ENCODE measurements around the gene TMEM163. TPM values are rescaled to one million over a fixed set of nuclear protein-coding genes. Genes with fewer than 3 reads are reported as not detected.
"Not testable (repeated sequence)": the region's sequence is repeated elsewhere in the genome, so short reads cannot be mapped to it uniquely, and the experiment has no call there.

Gene TMEM163
- total RNA-seq, 1 donor from 2014 or later, result 0.21 TPM

GRCh38 chr2:134665727-134666506 lies 52.9 kb downstream of the TMEM163 start:
- Mint-ChIP-seq H3K4me3 (no peak overlapping the region), H3K27me3 (ENCODE audit: insufficient read depth) (peaks cover 32% of the 10 kb centered on the region), H3K9me3 (no peaks in the 10 kb centered on the region), H3K36me3 (ENCODE audit: low read depth) (no peaks in the 10 kb centered on the region), H3K4me1 (ENCODE audit: low read depth) (peaks cover 37% of the 10 kb centered on the region), H3K27ac (no peak overlapping the region)
- no peak for DNase-seq (ENCODE audit: low spot score)
- intact Hi-C loops (cut with micrococcal nuclease), result loop anchor here (5.0 kb wide), 2 partner anchors 46 to 544 kb away; no protein-coding TSS in a partner anchor

- no peaks in the 10 kb centered on the region for H3K9me3 Mint-ChIP-seq
- no peak overlapping the region for H3K4me3 Mint-ChIP-seq
- no peak overlapping the region for H3K27ac Mint-ChIP-seq
- H3K27me3 Mint-ChIP-seq (ENCODE audit: insufficient read depth), result peaks cover 37% of the 10 kb centered on the region
- no peak for DNase-seq (ENCODE audit: low spot score)
- no peaks in the 10 kb centered on the region for H3K36me3 Mint-ChIP-seq (ENCODE audit: low read depth)
- H3K4me1 Mint-ChIP-seq (ENCODE audit: low read depth), result peaks cover 29% of the 10 kb centered on the region
- intact Hi-C loops (cut with micrococcal nuclease), result no loop called here
Measured at GRCh38 chr2:134663451-134664450, 55.0 kb downstream of the TMEM163 start.

DNA sequence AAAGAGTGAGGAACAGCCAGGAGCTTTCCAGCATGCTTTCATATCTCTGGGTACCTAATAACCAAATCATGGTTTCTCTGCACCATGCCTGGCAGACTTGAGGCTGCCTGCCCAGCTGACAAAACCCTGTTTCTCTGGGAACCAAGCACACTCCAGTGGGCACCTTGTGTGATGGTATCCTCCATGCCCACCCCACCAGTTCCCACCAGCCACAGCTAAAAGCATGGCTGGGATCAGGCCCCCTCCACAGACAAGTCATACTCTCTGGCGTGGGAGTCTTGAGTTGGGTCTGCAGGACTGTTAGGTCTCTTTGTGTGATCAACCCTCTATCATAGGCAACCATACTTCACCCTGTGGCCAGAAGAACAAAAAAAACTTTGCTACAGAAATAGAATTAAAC lies 56.0 kb downstream of the TMEM163 start:
- peaks cover 37% of the 10 kb centered on the region for H3K27me3 Mint-ChIP-seq (ENCODE audit: insufficient read depth)
- no peaks in the 10 kb centered on the region for H3K9me3 Mint-ChIP-seq
- H3K27ac Mint-ChIP-seq, result no peak overlapping the region
- H3K4me3 Mint-ChIP-seq, result no peak overlapping the region
- intact Hi-C loops (cut with micrococcal nuclease), result no loop called here
- DNase-seq (ENCODE audit: low spot score), result no peak
- H3K4me1 Mint-ChIP-seq (ENCODE audit: low read depth), result peaks cover 19% of the 10 kb centered on the region
- H3K36me3 Mint-ChIP-seq (ENCODE audit: low read depth), result no peaks in the 10 kb centered on the region

DNA sequence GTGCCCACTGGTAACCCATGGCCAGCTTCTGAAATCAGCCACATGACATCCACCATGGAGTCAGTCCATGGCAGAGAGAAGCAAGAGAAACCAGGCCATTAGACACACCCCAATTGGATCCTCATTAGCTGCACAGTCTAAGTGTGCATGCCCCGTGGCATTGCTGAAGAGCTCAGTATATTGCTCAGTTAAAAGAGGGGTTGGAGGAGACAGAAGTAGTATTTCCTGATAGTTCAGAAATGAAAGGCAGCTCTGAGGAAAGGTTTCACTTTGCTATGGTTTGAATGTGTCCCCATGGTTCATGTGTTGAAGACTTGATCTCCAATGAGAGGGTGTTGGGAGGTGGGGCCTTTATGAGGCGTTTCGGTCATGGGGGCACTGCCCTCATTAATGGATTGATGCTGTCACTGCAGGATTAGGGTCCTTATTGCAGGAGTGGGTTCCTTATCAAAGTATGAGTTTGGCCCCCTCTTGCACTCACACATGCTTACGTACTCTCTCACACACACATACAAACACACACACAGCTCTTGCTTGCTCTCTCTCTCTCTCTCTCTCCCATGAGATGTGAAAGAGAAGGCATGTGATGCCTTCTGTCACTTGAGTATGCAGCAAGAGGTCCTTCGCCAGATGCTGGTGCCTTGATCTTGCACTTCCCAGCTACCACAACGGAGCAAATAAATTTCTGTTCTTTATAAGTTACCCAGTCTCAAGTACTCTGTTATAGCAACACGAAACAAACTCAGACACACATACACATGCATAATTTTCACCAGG lies 58.0 kb downstream of the TMEM163 start:
- intact Hi-C loops (cut with micrococcal nuclease), result no loop called here

GRCh38 chr2:134659724-134660123 lies 59.1 kb downstream of the TMEM163 start:
- intact Hi-C loops (cut with micrococcal nuclease), result no loop called here
- H3K36me3 Mint-ChIP-seq (ENCODE audit: low read depth), result no peaks in the 10 kb centered on the region
- H3K4me3 Mint-ChIP-seq, result no peak overlapping the region
- H3K4me1 Mint-ChIP-seq (ENCODE audit: low read depth), result peaks cover 27% of the 10 kb centered on the region
- H3K27me3 Mint-ChIP-seq (ENCODE audit: insufficient read depth), result peaks cover 15% of the 10 kb centered on the region
- no peak for DNase-seq (ENCODE audit: low spot score)
- H3K27ac Mint-ChIP-seq, result no peak overlapping the region
- H3K9me3 Mint-ChIP-seq, result no peaks in the 10 kb centered on the region

More for the DNA sequence above, 58.0 kb downstream of the TMEM163 start:
- no peak overlapping the region for H3K4me3 Mint-ChIP-seq
- no peak for DNase-seq (ENCODE audit: low spot score)
- H3K36me3 Mint-ChIP-seq (ENCODE audit: low read depth), result no peaks in the 10 kb centered on the region
- H3K9me3 Mint-ChIP-seq, result no peaks in the 10 kb centered on the region
- H3K4me1 Mint-ChIP-seq (ENCODE audit: low read depth), result peaks cover 27% of the 10 kb centered on the region
- H3K27me3 Mint-ChIP-seq (ENCODE audit: insufficient read depth), result peaks cover 24% of the 10 kb centered on the region
- H3K27ac Mint-ChIP-seq, result no peak overlapping the region

- Mint-ChIP-seq H3K36me3 (ENCODE audit: low read depth) (no peaks in the 10 kb centered on the region), H3K4me1 (ENCODE audit: low read depth) (peaks cover 27% of the 10 kb centered on the region), H3K27ac (no peak overlapping the region), H3K9me3 (no peaks in the 10 kb centered on the region), H3K4me3 (no peak overlapping the region), H3K27me3 (ENCODE audit: insufficient read depth) (peaks cover 8% of the 10 kb centered on the region)
- intact Hi-C loops (cut with micrococcal nuclease), result no loop called here
- DNase-seq (ENCODE audit: low spot score), result no peak
Measured at GRCh38 chr2:134657650-134658250, 61.0 kb downstream of the TMEM163 start.

- intact Hi-C loops (cut with micrococcal nuclease); H3K27me3 Mint-ChIP-seq (ENCODE audit: insufficient read depth): not testable (repeated sequence)
- H3K4me1 Mint-ChIP-seq (ENCODE audit: low read depth), result peaks cover 27% of the 10 kb centered on the region
Measured at GRCh38 chr2:134656391-134656790, 62.4 kb downstream of the TMEM163 start.

GRCh38 chr2:134648586-134648985 lies 70.2 kb downstream of the TMEM163 start:
- Mint-ChIP-seq H3K4me1 (ENCODE audit: low read depth) (no peaks in the 10 kb centered on the region), H3K27ac (no peak overlapping the region), H3K36me3 (ENCODE audit: low read depth) (no peaks in the 10 kb centered on the region), H3K27me3 (ENCODE audit: insufficient read depth) (no peaks in the 10 kb centered on the region), H3K9me3 (no peaks in the 10 kb centered on the region), H3K4me3 (no peak overlapping the region)
- intact Hi-C loops (cut with micrococcal nuclease), result no loop called here
- DNase-seq (ENCODE audit: low spot score), result no peak

More at GRCh38 chr2:134656391-134656790, 62.4 kb downstream of the TMEM163 start:
- not testable (repeated sequence) for H3K27ac Mint-ChIP-seq; DNase-seq (ENCODE audit: low spot score); H3K36me3 Mint-ChIP-seq (ENCODE audit: low read depth); H3K9me3 Mint-ChIP-seq; H3K4me3 Mint-ChIP-seq

GRCh38 chr2:134647607-134648256 lies 71.1 kb downstream of the TMEM163 start:
- no peaks in the 10 kb centered on the region for H3K27me3 Mint-ChIP-seq (ENCODE audit: insufficient read depth)
- no peak overlapping the region for H3K27ac Mint-ChIP-seq
- H3K4me1 Mint-ChIP-seq (ENCODE audit: low read depth), result no peaks in the 10 kb centered on the region
- no peaks in the 10 kb centered on the region for H3K9me3 Mint-ChIP-seq
- H3K36me3 Mint-ChIP-seq (ENCODE audit: low read depth), result no peaks in the 10 kb centered on the region
- intact Hi-C loops (cut with micrococcal nuclease), result no loop called here
- no peak overlapping the region for H3K4me3 Mint-ChIP-seq
- no peak for DNase-seq (ENCODE audit: low spot score)

DNA sequence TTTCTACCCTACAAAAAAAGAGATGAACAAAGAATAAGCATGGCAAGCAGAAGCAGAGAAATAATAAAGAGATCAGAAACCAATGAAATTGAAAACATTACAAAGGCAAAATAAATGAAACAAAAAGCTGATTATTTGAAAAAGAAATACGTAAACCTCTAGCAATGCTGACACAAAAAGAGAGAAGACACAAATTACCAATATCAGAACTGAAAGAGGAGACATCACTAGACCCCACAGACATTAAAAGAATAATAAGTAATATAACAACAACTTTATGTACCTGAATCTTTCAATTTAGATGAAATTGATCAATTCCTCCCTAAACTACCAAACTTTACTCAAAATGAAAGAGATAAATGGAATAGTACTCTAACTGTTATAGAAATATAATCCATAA lies 75.9 kb downstream of the TMEM163 start:
- no peak for DNase-seq (ENCODE audit: low spot score)
- Mint-ChIP-seq H3K36me3 (ENCODE audit: low read depth) (no peaks in the 10 kb centered on the region), H3K4me3 (no peak overlapping the region), H3K4me1 (ENCODE audit: low read depth) (no peaks in the 10 kb centered on the region), H3K27ac (no peak overlapping the region), H3K27me3 (ENCODE audit: insufficient read depth) (no peaks in the 10 kb centered on the region), H3K9me3 (no peaks in the 10 kb centered on the region)
- intact Hi-C loops (cut with micrococcal nuclease), result no loop called here

DNA sequence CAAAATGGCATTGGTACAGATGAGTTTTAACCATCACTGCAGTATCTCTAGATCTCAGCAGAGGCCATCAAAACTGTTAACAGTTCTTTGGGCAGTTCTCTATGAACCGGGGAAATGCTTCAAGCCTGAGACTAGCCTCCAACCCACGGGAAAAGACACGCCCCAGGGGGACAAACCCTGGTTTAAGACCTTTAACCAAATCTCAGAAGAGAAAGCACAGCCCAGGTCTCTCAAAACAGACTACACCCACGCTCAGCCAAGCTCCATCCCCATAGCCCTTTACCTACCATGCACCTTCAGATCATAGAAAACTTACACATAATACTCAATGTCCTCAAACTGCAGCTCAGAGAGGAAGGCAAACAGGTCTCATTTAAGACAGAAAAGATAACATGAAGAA lies 78.3 kb downstream of the TMEM163 start:
- no peak for DNase-seq (ENCODE audit: low spot score)
- peaks cover 2% of the 10 kb centered on the region for H3K27me3 Mint-ChIP-seq (ENCODE audit: insufficient read depth)
- no peaks in the 10 kb centered on the region for H3K36me3 Mint-ChIP-seq (ENCODE audit: low read depth)
- no peak overlapping the region for H3K4me3 Mint-ChIP-seq
- H3K9me3 Mint-ChIP-seq, result no peaks in the 10 kb centered on the region
- intact Hi-C loops (cut with micrococcal nuclease), result no loop called here
- no peak overlapping the region for H3K27ac Mint-ChIP-seq
- H3K4me1 Mint-ChIP-seq (ENCODE audit: low read depth), result no peaks in the 10 kb centered on the region

- no peaks in the 10 kb centered on the region for H3K36me3 Mint-ChIP-seq (ENCODE audit: low read depth)
- H3K4me1 Mint-ChIP-seq (ENCODE audit: low read depth), result no peaks in the 10 kb centered on the region
- no peak overlapping the region for H3K4me3 Mint-ChIP-seq
- intact Hi-C loops (cut with micrococcal nuclease), result no loop called here
- H3K27ac Mint-ChIP-seq, result no peak overlapping the region
- H3K9me3 Mint-ChIP-seq, result no peaks in the 10 kb centered on the region
- no peak for DNase-seq (ENCODE audit: low spot score)
- peaks cover 3% of the 10 kb centered on the region for H3K27me3 Mint-ChIP-seq (ENCODE audit: insufficient read depth)
Measured at GRCh38 chr2:134639265-134639664, 79.5 kb downstream of the TMEM163 start.
